CD4-positive, alpha-beta T cell (primary cell): ENCODE measurements around the gene LEP. TPM values are rescaled to one million over a fixed set of nuclear protein-coding genes. Genes with fewer than 3 reads are reported as not detected.

Source experiments
- ATAC-seq: fragments of 200-7000 bp; cut with Tn5 transposase; one replicate; pipeline ENCODE4 v1.10.0; 2022; ENCODE audit warnings: mild to moderate bottlenecking; ENCODE audit not compliant: poor library complexity
- CTCF ChIA-PET: fragments of 350-600 bp; sonication (Branson Sonifier 250); formaldehyde crosslinking; loops from one replicate; lab custom pipeline; 2021; ENCODE audit warnings: antibody characterized with exemption, inconsistent platforms; lab: Charles Lee
- POLR2A ChIA-PET: fragments of 350-600 bp; sonication (Branson Sonifier 250); formaldehyde crosslinking; loops from one replicate; lab custom pipeline; 2021; ENCODE audit warnings: antibody characterized with exemption, inconsistent platforms; lab: Charles Lee
- DNase-seq, 14 experiments: peaks; one replicate each; pipeline ENCODE4 v3.0.0-alpha.2; 2013 to 2020; ENCODE audit warnings: mixed read lengths in 2 of 14
- H3K27ac ChIP-seq, 2 donors: one replicate each; pipeline versions ENCODE4 v1.5.1 to v1.7.0; 2013; ENCODE audit warnings: low read length in 2 of 2, low read depth in 1 of 2, mild to moderate bottlenecking in 1 of 2
- H3K27me3 ChIP-seq, 2 experiments: 1 replicate in 1 of 2; 2 replicates in 1 of 2; pipeline versions ENCODE4 v1.6.1 to v1.7.0; 2013; ENCODE audit warnings: low read length in 2 of 2, control low read depth in 1 of 2, mild to moderate bottlenecking in 1 of 2, moderate library complexity in 1 of 2; ENCODE audit not compliant: insufficient read depth in 2 of 2, control insufficient read depth in 1 of 2
- H3K36me3 ChIP-seq: one replicate; pipeline ENCODE4 v1.6.1; 2013; ENCODE audit warnings: low read length, control low read depth; ENCODE audit not compliant: insufficient read depth
- H3K4me1 ChIP-seq: one replicate; pipeline ENCODE4 v1.6.1; 2013; ENCODE audit warnings: low read length, control low read depth; ENCODE audit not compliant: insufficient read depth
- H3K4me3 ChIP-seq: one replicate; pipeline ENCODE4 v1.5.1; 2013; ENCODE audit warnings: mild to moderate bottlenecking, low read length, moderate library complexity
- H3K9me3 ChIP-seq, 2 experiments: 1 replicate in 1 of 2; 2 replicates in 1 of 2; pipeline versions ENCODE4 v1.6.1 to v1.7.0; 2013; ENCODE audit warnings: low read length in 2 of 2, mild to moderate bottlenecking in 2 of 2, control low read depth in 1 of 2, moderate library complexity in 1 of 2; ENCODE audit not compliant: control insufficient read depth in 1 of 2, insufficient read depth in 1 of 2
- H3K27ac Mint-ChIP-seq: one replicate; pipeline ENCODE4 v1.8.0; 2020; ENCODE audit warnings: mixed read lengths
- H3K27me3 Mint-ChIP-seq: one replicate; pipeline ENCODE4 v1.8.0; 2021; ENCODE audit warnings: mixed read lengths
- H3K36me3 Mint-ChIP-seq: one replicate; pipeline ENCODE4 v1.8.0; 2021; ENCODE audit warnings: low read depth, mixed read lengths
- H3K4me1 Mint-ChIP-seq: one replicate; pipeline ENCODE4 v1.8.0; 2021; ENCODE audit warnings: low read depth, mixed read lengths
- H3K4me3 Mint-ChIP-seq: one replicate; pipeline ENCODE4 v1.8.0; 2020; ENCODE audit warnings: mild to moderate bottlenecking, mixed read lengths
- H3K9me3 Mint-ChIP-seq: one replicate; pipeline ENCODE4 v1.8.0; 2020; ENCODE audit warnings: mixed read lengths
- CTCF ChIP-seq: fragments of 200-600 bp; IDR thresholded peaks from one replicate; pipeline ENCODE4 v1.8.0; 2022; ENCODE audit warnings: antibody characterized with exemption, mild to moderate bottlenecking
- intact Hi-C, 2 experiments: fragments of 100-400 bp; cut with DNase I in 1 of 2; cut with micrococcal nuclease in 1 of 2; formaldehyde crosslinking; loops; one replicate each; pipeline versions ENCODE4 v1.15.1 to v1.9.0; 2023 to 2025; cut with DNase I, micrococcal nuclease
- total RNA-seq, 174 experiments: library from RNA in 2 of 174; stranded (reverse) in 2 of 174; gene quantifications; one replicate each; pipeline ENCODE4 v1.2.3 and lab custom pipeline; 2021 to 2026

The LEP gene
- total RNA-seq, 2 experiments from 2014 or later: not detected

GRCh38 chr7:128215281-128215680 lies 25.8 kb upstream of the LEP start:
- CTCF ChIA-PET: no interaction called here

GRCh38 chr7:128215739-128216138 lies 25.3 kb upstream of the LEP start:
- Mint-ChIP-seq H3K27ac (no peak overlapping the region), H3K36me3 (no peaks in the 10 kb centered on the region), H3K27me3 (peaks cover 31% of the 10 kb centered on the region), H3K4me1 (no peaks in the 10 kb centered on the region), H3K4me3 (no peak overlapping the region), H3K9me3 (no peaks in the 10 kb centered on the region)
- Histone ChIP-seq H3K4me1 (no peaks in the 10 kb centered on the region), H3K27ac (no peak overlapping the region), H3K9me3 (no peaks in the 10 kb centered on the region), H3K4me3 (no peak overlapping the region), H3K36me3 (no peaks in the 10 kb centered on the region), H3K27me3 (no peaks in the 10 kb centered on the region)
- intact Hi-C loops: loop anchor here in 1 of 2 experiments (10.0 kb wide), 1 partner anchor 1421 kb away; no protein-coding TSS in a partner anchor
- CTCF ChIA-PET: no interaction called here
- no peak for TF ChIP-seq CTCF
- POLR2A ChIA-PET: no interaction called here
- DNase-seq: no peak
- no peak for ATAC-seq

More at GRCh38 chr7:128215281-128215680, 25.8 kb upstream of the LEP start:
- peaks cover 27% of the 10 kb centered on the region for H3K27me3 Mint-ChIP-seq
- Histone ChIP-seq H3K9me3 (no peaks in the 10 kb centered on the region), H3K27ac (no peak overlapping the region), H3K4me3 (no peak overlapping the region), H3K27me3 (no peaks in the 10 kb centered on the region), H3K4me1 (no peaks in the 10 kb centered on the region), H3K36me3 (no peaks in the 10 kb centered on the region)
- no peaks in the 10 kb centered on the region for H3K4me1 Mint-ChIP-seq
- intact Hi-C loops: loop anchor here in 1 of 2 experiments (10.0 kb wide), 1 partner anchor 1420 kb away; no protein-coding TSS in a partner anchor
- DNase-seq (no peak), ATAC-seq (no peak)
- POLR2A ChIA-PET: no interaction called here
- H3K4me3 Mint-ChIP-seq: no peak overlapping the region
- no peaks in the 10 kb centered on the region for H3K9me3 Mint-ChIP-seq
- no peak for TF ChIP-seq CTCF
- H3K36me3 Mint-ChIP-seq: no peaks in the 10 kb centered on the region
- H3K27ac Mint-ChIP-seq: no peak overlapping the region

- Mint-ChIP-seq H3K9me3 (no peaks in the 10 kb centered on the region), H3K4me3 (no peak overlapping the region), H3K4me1 (no peaks in the 10 kb centered on the region), H3K36me3 (no peaks in the 10 kb centered on the region), H3K27ac (no peak overlapping the region), H3K27me3 (peaks cover 45% of the 10 kb centered on the region)
- H3K4me1 ChIP-seq: no peaks in the 10 kb centered on the region
- H3K36me3 ChIP-seq: no peaks in the 10 kb centered on the region
- ChIA-PET POLR2A (no interaction called here), CTCF (no interaction called here)
- DNase-seq (peak in 2 of 14 experiments; percentile 49 to 63), ATAC-seq (no peak)
- no peaks in the 10 kb centered on the region for H3K27me3 ChIP-seq
- no peak overlapping the region for H3K27ac ChIP-seq
- H3K9me3 ChIP-seq: no peaks in the 10 kb centered on the region
- no peak for TF ChIP-seq CTCF
- intact Hi-C loops: loop anchor here in 1 of 2 experiments (10.0 kb wide), 1 partner anchor 1422 kb away; no protein-coding TSS in a partner anchor
- no peak overlapping the region for H3K4me3 ChIP-seq
These were observed 23.9 kb upstream of the LEP start for GRCh38 chr7:128217030-128217805.
